Measurements from ENCODE around the gene BASP1.

Gene BASP1

DNA sequence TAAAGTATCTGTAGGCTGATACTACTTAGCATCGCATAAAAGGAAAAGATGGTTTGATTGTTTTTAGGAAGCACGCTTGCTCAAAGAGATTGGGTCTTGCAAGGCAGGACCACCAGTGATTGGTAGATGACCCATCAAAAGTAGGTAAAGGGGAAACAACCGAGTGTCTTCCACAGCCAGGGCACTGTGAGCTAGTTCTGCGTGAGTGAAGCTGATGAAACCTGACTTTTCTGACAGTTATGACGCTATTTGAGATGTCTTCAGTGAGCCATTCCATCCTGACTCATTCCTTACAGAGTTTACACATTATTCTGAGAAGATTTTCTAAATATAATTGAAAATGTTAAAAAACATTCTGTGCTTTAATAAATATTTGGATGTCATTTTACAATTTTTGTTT is 49.7 kb downstream of the BASP1 start:
- DNase-seq (ENCODE audit: low spot score), result no peak
- no peak for TF ChIP-seq CTCF (IDR thresholded peaks at IDR 0.05; ENCODE audit: extremely low read depth, missing control alignments)

GRCh38 chr5:17269201-17269600 is 51.8 kb downstream of the BASP1 start:
- DNase-seq (ENCODE audit: low spot score), result no peak
- no peak for TF ChIP-seq CTCF (IDR thresholded peaks at IDR 0.05; ENCODE audit: extremely low read depth, missing control alignments)

DNA sequence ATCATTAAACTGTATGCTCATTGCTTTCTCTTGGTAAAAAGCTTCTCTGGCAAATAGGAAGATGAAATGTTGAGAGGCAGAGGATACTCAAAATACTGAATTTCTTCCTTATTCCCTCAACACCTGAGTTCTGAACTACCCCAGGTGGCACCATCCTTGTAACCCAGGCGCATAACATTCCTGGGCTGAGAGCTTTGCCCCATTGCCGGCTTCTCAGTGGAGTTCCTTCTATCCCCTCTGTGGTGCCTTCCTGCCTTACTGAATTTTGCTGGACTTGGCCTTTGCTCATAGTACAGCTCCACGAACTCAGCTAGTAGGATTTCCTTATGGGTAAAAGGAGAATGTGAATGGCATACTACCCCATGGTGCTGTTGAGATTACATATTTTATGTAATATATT is 54.7 kb downstream of the BASP1 start:
- no peak for DNase-seq (ENCODE audit: low spot score)
- no peak for TF ChIP-seq CTCF (IDR thresholded peaks at IDR 0.05; ENCODE audit: extremely low read depth, missing control alignments)

DNA sequence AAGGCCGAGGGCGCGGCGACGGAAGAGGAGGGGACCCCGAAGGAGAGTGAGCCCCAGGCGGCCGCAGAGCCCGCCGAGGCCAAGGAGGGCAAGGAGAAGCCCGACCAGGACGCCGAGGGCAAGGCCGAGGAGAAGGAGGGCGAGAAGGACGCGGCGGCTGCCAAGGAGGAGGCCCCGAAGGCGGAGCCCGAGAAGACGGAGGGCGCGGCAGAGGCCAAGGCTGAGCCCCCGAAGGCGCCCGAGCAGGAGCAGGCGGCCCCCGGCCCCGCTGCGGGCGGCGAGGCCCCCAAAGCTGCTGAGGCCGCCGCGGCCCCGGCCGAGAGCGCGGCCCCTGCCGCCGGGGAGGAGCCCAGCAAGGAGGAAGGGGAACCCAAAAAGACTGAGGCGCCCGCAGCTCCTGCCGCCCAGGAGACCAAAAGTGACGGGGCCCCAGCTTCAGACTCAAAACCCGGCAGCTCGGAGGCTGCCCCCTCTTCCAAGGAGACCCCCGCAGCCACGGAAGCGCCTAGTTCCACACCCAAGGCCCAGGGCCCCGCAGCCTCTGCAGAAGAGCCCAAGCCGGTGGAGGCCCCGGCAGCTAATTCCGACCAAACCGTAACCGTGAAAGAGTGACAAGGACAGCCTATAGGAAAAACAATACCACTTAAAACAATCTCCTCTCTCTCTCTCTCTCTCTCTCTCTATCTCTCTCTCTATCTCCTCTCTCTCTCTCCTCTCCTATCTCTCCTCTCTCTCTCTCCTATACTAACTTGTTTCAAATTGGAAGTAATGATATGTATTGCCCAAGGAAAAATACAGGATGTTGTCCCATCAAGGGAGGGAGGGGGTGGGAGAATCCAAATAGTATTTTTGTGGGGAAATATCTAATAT is 58.1 kb downstream of the BASP1 start:
- DNase-seq (ENCODE audit: low spot score), result no peak
- TF ChIP-seq CTCF (IDR thresholded peaks at IDR 0.05; ENCODE audit: extremely low read depth, missing control alignments), result no peak

DNA sequence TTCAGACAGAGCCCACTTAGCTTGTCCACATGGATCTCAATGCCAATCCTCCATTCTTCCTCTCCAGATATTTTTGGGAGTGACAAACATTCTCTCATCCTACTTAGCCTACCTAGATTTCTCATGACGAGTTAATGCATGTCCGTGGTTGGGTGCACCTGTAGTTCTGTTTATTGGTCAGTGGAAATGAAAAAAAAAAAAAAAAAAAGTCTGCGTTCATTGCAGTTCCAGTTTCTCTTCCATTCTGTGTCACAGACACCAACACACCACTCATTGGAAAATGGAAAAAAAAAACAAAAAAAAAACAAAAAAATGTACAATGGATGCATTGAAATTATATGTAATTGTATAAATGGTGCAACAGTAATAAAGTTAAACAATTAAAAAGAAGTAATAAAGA is 59.0 kb downstream of the BASP1 start:
- DNase-seq (ENCODE audit: low spot score), result peak; percentile 76
- TF ChIP-seq CTCF (IDR thresholded peaks at IDR 0.05; ENCODE audit: extremely low read depth, missing control alignments), result no peak

GRCh38 chr5:17277907-17278306 is 60.5 kb downstream of the BASP1 start:
- no peak for TF ChIP-seq CTCF (IDR thresholded peaks at IDR 0.05; ENCODE audit: extremely low read depth, missing control alignments)
- peak; percentile 54 for DNase-seq (ENCODE audit: low spot score)

GRCh38 chr5:17278931-17279330 is 61.5 kb downstream of the BASP1 start:
- no peak for DNase-seq (ENCODE audit: low spot score)
- TF ChIP-seq CTCF (IDR thresholded peaks at IDR 0.05; ENCODE audit: extremely low read depth, missing control alignments), result no peak
